GM21529 (cell line): ENCODE measurements around the gene HJURP.

Source experiments
- ATAC-seq: cut with Tn5 transposase; IDR thresholded peaks from one replicate; pipeline ENCODE4 v1.9.1; 2021; ENCODE audit not compliant: unreplicated experiment

Gene HJURP

DNA sequence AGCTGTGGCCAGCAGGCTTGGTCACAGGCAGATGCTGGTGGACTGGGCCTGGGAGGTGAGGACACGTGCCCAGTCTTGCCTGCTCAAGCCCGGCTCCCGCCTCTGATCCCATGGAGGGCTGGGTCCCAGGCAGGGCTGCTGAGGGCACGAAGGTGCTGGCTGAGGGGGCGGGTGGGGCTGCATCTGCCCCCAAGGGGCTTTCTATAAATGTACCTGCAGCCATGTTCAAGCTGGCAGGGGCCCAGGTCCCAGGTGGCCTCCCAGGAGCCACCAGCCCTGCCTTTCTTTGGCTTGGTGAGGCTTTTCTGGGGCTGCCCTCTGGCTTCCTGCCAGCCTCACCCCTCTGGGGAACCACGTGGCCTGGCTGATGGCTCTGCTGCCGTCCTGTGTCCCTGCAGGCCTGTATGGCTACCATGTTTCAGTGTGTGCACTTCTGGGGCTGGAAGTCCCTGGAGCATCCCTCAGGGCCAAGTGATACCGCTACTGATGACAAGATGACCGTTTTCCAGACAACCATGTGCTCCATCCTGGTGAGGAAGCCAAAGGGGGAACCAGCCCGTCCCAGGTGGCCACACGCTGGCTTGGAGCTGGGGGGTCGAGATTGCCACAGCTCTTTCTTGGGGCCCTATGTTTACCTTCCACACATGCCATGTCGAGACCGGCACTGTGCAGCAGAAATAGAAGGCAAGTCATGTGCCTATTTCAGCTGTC, 23.2 kb downstream of the HJURP start:
- no peak for ATAC-seq

DNA sequence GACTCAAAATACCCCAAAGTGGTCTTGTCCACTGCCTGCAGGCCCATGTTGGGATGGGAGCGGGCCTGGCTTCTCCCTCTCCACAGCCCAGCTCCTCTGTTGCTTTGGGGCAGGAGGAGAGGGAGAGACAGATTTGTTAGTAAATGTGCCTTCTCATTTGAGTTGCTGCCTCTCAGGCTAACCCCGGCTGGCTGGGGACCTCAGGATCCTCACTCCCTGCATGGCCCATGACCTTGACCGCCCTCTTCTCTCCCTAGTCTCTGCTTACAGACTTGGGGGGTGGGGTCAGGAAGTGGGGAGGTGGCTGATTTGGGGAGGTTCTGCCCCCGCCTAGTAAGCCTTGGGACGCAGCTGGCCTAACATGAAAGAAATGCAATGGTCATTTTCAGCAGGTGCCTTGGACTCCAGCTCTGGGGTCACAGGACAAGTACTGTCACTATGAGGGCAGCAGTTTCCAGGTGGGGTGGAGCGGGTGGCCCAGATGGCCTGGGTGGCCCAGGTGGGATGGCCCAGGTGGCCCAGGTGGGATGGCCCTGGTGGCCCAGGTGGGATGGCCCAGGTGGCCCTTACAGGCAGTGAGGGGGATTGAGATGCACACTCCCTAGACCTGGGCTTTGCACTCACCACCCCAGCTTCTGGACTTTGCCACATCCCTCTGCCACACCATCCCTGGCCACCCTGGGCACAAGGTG, 24.1 kb downstream of the HJURP start:
- no peak for ATAC-seq

DNA sequence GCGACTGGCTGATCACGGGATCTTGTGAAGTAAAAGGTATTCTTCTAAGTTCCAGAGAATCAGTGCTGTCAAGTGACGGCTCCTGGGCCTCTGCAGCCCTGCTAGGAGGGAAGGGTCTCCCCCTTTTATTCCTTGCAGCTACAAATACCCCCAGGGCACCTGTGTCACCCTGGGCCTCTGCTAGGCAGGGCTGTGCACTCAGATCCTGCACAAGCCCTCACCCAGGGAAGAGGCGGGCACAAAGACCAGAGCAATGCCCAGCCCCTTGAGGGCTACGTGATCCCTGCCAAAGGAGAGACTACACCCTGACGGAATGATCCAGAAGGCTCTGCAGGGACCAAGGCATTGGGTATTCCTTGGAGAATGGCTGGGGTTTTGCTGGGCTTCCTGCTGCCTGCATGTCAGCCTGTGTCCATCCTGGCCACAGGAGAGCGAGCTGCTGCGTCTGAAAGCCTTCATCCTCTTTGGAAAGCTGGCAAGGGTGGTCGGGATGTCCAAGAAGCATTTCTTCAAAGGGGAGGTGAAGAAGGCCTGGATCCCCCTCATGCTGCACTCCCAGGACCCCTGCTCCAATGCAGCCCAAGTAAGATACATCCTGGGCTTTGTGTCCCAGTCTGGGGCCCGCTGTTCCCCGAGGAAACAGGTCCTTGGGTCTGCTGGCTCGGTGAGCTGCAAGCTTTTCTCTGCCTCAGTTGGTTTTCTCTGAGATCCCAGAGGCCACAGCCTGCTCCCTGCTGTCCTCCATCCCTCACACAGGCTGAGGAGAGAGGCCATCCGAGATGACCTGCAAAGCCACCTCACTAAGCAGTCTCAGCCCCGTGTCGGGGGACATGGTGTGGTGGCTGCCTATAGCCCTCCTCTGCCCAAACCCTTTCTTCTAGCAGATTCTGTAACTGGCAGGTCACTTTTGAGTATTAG, 24.9 kb downstream of the HJURP start:
- no peak for ATAC-seq

DNA sequence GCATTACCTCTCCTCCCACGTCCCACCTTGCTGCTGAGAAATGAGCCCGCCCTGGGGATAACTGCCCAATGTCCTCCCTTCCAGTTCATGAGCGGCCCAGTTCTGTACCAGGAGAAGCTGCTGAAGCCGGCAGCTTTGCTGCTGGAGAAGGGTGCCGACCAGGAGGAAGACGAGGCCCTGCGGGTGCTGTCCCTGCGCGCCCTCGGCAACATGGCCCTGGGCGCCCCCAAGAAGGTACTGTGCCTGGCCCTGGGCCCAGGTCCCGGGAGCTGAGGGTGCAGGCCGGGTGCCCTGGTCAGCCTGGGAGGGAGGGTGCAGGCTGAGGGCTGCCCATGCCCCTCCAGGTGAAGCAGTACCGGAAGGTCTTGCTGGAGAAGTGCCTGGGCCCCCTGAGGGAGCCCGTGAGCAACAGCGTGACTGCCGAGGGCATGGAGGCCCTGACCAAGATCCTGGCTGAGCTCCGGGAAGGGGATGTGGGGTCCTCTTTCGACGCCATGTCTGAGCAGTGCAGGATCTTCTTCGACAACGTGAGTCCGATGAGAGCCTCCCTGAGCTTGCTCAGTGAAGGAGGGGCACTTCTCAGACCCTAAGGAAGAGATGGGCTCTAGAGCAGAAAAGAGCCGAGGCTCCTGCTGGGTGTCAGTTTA, 25.7 kb downstream of the HJURP start:
- no peak for ATAC-seq

DNA sequence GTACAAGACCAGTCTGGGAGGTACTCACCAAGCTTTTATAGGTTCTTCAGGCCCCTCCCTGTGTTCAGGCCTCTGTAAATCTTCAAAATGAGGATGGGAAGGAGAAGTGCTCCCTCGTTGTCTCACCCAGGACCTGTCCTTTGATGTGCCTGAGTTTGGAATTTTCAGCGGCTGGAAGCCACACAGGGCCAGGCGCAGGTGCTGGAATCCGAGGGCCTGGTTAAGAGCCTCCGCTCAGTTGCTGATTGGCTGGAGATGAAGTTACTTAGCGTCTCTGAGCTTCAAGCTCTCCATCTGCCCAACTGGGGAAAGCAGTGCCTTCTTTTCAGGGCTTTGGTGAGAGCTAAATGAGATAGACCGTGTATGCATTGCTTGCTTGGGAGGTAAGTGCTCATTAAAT, 30.0 kb downstream of the HJURP start:
- no peak for ATAC-seq

DNA sequence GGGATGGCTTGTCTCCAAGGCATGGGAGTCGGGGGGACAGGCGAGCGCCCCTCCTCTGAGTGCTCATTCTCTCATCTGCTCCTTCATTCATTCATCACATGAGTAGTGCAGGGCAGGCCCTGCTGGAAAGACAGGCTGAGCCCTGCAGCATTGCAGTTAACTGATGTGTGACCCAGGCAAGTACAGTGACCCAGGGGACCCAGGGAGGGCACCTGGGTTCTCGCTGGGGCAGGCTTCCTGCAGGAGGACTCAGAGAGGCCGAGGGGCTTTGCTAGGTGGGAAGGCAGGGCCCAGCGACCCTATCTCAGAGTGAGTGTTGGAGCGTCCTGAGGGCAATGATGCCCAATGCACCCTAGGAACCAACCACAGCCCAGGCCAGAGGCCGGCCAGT, 30.6 kb downstream of the HJURP start:
- no peak for ATAC-seq

DNA sequence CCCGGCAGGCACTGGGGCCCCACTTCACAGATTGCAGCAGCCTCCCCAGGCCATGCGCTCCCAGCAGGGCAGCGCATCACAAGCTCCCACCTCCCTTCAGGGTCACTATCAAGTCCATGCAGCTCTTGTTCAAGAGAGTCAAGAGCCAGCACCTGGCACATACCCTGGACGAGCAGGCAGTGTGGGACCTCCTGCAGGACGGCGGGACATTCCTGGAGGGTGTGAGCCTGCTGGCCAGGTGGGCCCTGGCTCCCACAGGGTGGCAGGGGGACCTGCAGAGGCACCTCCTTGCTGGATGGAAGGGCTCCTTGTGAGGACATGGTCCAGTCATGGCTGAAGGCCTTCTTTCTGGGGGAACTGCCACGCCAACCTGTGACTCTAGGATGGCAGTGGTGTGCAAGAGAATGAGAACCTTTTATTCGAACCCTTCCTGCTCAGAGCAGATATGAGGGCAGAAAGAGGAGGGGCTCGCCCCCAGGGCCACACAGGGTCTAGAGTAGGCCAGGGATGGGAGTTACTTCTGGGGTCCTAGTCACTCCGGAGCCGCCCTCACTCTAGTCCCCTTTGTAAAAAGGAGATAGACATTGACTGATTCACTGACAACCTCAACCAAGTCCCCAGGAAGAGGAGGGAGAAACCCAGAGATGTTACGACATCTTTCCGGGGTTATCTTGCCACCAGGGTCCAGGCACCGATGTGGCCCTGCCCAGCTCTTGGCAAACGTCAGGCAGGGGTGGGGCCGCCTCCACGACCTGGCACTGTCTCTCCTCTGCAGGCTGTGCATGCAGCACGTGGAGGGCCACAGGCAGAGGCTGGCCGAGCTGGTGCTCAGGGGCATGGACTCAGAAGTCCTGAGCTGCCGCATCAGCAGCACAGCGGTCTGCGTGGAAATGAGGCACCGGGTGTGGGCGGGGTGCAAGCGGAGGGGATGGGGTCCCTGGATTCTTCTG, 31.3 kb downstream of the HJURP start:
- ATAC-seq, result no peak

DNA sequence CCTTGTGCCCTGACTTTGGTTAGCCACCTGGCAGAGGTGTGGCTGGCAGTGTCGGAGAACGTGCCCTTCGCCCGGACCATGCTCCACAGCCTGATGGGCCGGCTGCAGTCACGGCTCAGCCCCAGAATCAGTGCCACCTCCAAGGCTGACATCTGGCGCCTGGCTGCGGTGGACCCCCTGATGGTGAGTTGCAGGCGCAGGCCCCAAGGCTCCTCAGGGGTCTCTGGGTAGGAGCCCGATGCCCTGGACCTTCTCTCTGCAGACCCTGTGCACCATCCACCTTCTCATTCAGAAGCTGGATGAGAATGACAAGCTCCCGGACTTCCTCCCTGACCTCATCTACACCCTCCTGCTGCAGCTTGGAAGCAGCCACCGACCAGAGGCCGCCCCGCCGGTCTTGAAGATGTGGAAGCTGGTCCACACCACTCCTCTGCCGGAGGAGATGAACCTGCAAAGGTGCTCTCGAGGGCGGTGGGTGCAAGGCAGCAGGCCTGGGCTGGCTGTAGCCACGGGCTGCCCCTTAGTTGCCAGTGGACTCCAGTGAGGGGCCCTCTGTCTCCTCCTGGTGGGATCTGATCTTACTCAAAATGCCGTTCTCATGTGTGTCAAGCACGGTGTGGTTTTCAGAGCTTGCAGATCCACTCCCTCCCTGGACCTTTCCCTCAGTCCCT, 32.1 kb downstream of the HJURP start:
- no peak for ATAC-seq

DNA sequence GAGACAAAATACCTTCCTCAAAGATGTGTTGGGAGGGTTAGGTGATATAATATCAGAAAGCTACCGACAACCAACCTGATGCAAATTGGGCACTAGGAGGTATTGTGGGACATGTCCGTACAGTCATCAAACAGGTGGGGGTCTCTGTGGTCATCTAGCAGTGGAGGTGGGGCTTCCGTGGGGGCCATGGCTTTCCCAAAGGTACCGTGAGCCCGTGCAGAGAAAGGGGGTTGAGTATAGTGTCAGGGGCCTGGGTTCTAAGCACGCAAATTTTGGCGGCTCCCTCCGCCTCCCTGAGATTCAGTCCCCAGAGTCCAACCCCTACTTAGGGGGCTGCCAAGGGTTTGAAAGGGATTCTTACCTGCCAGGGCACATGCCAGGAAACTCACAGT, 32.6 kb downstream of the HJURP start:
- ATAC-seq, result no peak

DNA sequence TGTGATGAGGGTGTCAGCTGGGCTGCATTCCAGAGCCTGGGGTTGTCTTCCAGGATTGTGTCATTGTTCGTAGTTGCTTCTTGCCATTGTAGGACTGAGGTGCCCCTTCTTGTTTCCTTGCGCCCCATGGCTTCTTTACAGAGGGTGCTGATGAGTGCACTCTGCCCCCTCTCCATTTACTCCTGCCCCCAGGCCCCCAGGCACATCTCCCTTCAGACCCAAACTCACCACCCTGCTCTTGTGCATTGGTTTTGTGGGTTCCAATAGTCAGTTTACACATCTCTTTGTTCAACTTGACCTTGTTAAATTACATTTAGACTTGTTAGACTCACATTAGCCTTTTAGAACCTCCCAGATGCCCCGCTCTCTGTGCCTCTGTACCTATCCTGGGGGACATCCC, 33.1 kb downstream of the HJURP start:
- no peak for ATAC-seq

DNA sequence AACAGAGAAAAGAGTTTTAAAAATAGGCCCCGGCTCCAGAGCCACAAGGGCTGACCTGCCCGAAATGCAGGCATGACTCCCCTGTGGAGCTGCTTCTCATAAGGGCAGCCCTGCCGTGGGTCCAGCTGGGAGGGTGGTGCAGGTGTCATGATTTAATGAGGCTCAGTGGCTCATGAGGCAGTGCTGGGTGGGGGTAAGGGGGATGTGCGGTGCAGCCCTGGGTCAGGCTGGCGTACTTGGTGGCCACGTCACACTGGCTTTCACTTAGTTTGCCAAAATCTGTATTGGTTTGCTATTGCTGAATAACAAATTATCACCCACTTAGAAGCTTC, 33.6 kb downstream of the HJURP start:
- ATAC-seq, result no peak

DNA sequence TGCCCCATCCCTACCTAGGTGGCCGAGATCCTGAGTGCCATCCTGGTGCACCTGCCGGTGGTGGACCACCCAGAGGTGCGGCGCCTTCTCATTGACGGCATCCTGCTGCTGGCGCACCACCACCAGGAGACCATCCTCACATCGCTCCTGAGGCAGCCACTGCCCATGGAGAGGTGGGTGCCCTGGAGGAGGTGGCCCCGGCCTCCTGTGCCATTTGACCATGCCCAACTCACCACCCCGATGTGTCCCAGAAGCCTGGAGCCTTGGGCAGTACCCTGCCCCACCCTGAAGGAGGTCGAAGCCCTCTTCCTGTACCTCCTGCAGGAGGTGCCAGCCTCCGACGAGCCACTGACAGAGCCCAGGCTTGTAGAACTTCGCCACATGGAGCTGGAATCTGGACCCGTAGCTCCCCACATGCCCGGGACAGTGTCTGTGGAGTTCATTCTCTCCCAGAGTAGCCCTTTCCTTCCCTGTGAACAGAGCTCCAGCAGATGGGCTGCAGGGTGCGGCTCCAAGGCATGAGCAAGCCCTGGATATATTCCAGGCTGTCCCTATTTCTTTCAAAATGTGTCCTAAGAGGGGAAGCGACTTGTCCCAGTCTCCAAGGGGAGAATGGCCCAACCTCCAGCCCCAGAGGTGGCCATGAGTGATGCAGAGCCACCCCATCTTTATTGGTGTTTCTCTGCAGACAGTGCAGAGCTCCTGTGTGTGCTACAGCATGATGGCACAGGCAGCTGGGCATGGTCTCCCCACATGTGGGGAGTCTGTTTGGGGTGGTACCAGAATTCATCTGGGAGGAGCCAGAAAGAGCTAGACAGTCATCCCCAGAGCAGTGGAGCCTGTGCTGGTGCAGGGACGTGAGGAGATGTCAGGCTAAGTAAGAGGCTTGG, 34.2 kb downstream of the HJURP start:
- ATAC-seq, result no peak

DNA sequence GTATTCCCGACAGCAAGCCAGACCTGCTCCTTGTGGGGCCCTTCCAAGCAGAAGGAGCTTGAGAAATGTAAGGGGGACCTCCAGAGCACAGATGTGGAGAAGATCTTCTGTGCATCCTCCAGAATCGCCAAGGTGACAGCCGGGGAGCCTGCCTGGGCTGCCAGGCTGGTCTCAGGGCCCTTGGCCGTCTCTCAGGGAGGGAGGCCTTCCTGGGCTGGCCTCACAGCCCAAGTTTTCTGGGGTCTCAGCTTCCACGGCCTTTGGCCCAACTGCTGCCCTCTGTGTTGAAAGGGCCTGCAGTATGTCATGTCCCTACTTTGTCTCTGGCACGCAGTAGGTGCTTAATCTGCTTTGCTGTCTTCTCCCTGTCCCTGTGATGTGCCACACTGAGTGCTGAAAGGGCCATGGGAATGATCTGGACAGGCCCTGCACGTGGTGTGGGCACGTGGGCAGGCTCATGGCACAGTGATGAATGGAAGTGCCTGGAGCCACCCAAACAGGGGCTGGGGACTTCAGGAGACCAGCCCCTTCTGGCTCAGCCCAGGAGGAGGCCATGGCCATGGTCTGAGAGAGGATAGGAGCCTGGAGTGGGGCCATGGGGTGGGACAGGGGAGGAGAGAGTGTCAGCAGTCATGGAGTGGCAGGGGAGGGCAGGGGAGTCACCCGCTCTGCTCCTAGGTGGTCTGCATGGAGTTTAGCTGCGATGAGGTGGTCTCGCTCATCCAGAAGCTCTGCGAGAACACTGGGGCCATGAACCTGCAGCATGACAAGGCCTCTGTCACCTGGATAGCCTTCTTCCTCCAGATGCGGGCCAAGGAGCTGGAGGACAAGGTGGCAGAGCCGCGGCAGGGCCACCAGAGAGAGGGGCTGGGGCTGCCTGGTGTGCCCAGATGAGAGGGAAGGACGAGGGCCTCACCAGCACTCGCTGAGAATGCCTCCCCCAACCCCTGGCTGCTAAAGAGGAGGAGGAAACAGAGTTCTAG, 35.4 kb downstream of the HJURP start:
- no peak for ATAC-seq

DNA sequence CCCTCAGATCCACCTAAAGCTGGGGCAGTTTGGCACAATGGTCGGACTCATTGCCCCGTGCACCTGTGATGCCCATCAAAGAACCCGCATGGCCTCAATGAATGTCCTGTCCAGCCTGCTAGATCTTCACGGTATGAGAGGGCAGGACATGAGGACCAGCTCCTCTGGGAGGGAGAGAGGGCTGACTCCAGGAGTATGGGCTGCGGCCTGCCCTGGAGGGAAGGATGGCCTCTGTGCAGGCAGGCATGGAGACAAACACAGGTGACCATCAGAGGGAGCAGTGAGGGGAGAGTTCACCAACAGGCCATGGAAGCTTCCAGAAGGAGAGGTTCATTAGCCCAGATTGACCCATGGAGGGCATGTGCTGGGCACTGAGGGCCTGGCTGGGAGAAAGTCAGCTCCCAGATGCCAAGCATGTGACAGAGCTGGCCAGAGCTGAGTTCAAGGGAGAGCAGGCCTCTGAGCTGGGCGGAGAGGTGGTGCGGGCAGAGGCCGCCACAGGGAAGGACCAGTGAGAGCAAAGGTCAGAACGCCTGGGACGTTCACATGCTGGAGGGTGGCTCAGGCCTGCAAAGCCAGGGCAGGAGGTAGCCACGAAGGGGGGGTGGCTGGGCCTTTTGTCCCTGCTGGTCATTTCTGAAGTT, 36.2 kb downstream of the HJURP start:
- ATAC-seq, result no peak

DNA sequence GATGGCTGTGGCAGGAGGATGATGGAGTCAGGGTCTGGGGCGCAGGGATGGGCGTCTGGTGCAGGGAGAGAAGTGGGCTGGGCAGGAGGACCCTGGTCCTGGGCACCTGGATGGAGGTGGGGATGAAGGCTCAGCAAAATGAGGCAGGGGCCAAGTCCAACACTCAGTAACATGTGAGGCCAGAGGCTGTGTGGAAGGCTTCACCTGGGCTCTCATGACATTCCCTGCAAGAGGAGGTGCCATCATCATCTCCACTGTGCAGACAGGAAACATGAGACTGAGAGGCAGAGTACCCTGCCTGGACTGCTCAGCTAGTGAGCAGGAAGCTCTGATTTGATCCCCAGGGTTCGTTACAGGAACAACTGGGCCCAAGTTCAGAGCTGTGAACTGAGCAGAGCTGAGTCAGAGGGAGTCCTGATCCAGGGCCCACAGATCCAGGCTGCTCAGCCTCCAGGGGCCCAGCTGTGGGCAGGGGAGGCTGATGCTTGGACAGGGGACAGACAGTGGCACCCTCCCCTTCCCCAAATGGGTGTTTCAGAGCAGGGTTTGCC, 36.9 kb downstream of the HJURP start:
- no peak for ATAC-seq

DNA sequence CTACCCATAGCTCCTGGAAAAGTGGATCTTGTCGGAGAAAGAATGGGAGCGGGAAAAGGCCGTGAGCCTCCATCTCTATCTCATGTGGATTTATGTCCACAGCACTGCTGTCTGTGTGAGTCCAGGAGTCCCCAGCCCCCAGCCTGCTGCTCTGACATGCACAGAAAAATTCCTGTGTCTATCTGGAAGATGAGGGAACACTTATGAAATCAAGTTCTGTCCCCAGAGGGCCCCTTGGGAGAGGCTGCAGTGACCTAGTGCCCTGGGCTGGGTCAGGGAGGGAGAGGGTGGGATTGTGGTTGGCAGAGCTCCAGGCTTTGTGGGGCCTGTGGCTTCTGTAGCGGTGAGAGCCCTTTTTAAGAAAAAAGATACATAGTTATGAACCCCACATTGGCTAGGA, 37.6 kb downstream of the HJURP start:
- no peak for ATAC-seq

DNA sequence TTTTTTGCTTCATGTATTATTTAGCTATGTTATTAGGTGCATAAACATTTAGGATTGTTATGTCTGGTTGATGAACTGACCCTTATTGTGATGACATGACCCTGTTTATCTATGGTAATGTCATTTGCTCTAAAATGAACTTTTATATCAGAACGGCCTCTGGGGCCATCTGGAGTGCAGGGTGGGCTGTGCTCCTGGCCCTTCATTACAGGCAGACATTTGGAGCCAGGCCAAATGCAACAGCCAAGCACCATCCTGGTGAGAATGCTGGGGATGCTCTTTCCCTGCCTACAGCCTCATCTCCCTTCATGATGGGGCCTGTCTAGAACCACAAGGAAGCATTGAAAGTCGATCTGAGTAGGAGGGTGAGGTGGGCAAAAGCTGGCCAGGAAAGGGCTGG, 38.0 kb downstream of the HJURP start:
- no peak for ATAC-seq
